Psoas muscle (tissue), 8 donors: Measurements from ENCODE around the gene FIG4. TPM values are rescaled to one million over a fixed set of nuclear protein-coding genes. Genes with fewer than 3 reads are reported as not detected.

Source experiments
- ATAC-seq, 4 donors: fragments of 200-7000 bp; cut with Tn5 transposase; one replicate each; pipeline ENCODE4 v1.9.1; 2020; ENCODE audit warnings: moderate library complexity in 3 of 4, mild to moderate bottlenecking in 2 of 4
- DNase-seq, 2 donors: peaks; one replicate each; pipeline ENCODE4 v3.0.0-alpha.2; 2020
- H3K27ac ChIP-seq: fragments of 200-600 bp; one replicate; pipeline ENCODE4 v1.8.0; 2022
- H3K27me3 ChIP-seq, 3 donors: fragments of 200-600 bp in 1 of 3; one replicate each; pipeline versions ENCODE4 v1.6.1 to v1.8.0; 2013 to 2022; ENCODE audit warnings: low read length in 2 of 3, mild to moderate bottlenecking in 2 of 3, moderate library complexity in 1 of 3; ENCODE audit not compliant: insufficient read depth in 3 of 3
- H3K36me3 ChIP-seq, 2 donors: fragments of 200-600 bp in 1 of 2; one replicate each; pipeline versions ENCODE4 v1.6.1 to v1.8.0; 2013 to 2022; ENCODE audit warnings: low read depth in 1 of 2, mild to moderate bottlenecking in 1 of 2, moderate library complexity in 1 of 2; ENCODE audit not compliant: insufficient read depth in 1 of 2
- H3K4me1 ChIP-seq: fragments of 200-600 bp; one replicate; pipeline ENCODE4 v1.8.0; 2022
- H3K4me3 ChIP-seq: fragments of 200-600 bp; one replicate; pipeline ENCODE4 v1.8.0; 2022; ENCODE audit warnings: mild to moderate bottlenecking
- H3K9me3 ChIP-seq: fragments of 200-600 bp; one replicate; pipeline ENCODE4 v1.8.0; 2022
- WGBS, 3 donors: extraction: QIAGEN DNeasy Blood & Tissue Kit; methylation state at CpG; one replicate each; pipeline versions ENCODE4 v1.1.6 to v1.1.7; 2013; 5-methylcytosine and 5-hydroxymethylcytosine counted together
- intact Hi-C, 2 donors: fragments of 100-400 bp; cut with DNase I; formaldehyde crosslinking; loops; one replicate each; pipeline versions ENCODE4 v1.11.0 to v1.14.2; 2022
- polyA plus RNA-seq, 3 donors: library from polyadenylated mRNA; stranded (reverse); fragments of 200-250 nt; gene quantifications; one replicate each; pipeline ENCODE4 v1.2.3, GENCODE V29; 2013
- total RNA-seq, 4 donors: library from RNA; stranded (reverse); fragmentation: NEBNext Ultra II Directional in 2 of 4; extraction: Animal tissue kit (Norgen Biotek cat#: 25700) in 2 of 4; gene quantifications; one replicate each; pipeline versions ENCODE4 v1.2.1 to v1.2.4, GENCODE V29; 2021 to 2023
- TF ChIP-seq, protein P1 (sequence below): fragments of 200-600 bp; IDR thresholded peaks from one replicate; pipeline ENCODE4 v1.8.0; 2022; ENCODE audit warnings: antibody characterized with exemption
- donor health status: healthy with polysubstance abuse.
- donor health status: DM: no; HTN: no; CAD: no; lungs with moderate emphysema.
- donor health status: Bipolar disorder and iron deficiency.
- donor health status: healthy.
- donor health status: DM: yes; HTN: yes; CAD: no.
- donor health status: DM: no; HTN: no; CAD: no.
- donor health status: DM: no; HTN: no; CAD: no.
- donor health status: DM: yes; HTN: yes; CAD: no.

The FIG4 gene
- total and polyA plus RNA-seq, 7 donors: 5.8 to 12.5 (median 8.6) TPM

DNA sequence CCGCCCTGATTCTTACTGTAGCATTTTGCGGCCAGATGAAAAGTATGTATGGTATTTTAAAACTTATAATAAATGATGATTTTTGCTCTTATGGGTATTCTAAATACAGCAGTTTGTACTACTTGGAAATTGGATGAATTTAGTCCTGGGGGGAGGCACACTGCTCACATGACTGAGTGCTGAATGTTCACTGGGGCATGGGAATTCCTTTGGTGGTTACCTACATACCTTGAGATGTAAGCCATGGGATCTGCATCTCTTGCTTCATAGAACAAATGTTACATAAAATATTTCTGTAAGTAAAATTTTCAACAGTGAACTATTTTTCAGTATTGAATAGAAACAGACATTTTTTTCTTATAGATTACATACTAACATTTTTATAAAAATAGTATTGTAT lies 71.1 kb downstream of the FIG4 start:
- Histone ChIP-seq H3K9me3 (no peaks in the 10 kb centered on the region), H3K27me3 (no peaks in the 10 kb centered on the region), H3K36me3 (peaks cover 0 to 16% of the 10 kb centered on the region in 2 donors), H3K4me3 (no peak overlapping the region), H3K27ac (no peak overlapping the region), H3K4me1 (no peaks in the 10 kb centered on the region)
- WGBS, 3 donors: 98 to 100% (median 98%) methylated on average over 2 of the region's 2 CpGs
- TF ChIP-seq, protein P1, sequence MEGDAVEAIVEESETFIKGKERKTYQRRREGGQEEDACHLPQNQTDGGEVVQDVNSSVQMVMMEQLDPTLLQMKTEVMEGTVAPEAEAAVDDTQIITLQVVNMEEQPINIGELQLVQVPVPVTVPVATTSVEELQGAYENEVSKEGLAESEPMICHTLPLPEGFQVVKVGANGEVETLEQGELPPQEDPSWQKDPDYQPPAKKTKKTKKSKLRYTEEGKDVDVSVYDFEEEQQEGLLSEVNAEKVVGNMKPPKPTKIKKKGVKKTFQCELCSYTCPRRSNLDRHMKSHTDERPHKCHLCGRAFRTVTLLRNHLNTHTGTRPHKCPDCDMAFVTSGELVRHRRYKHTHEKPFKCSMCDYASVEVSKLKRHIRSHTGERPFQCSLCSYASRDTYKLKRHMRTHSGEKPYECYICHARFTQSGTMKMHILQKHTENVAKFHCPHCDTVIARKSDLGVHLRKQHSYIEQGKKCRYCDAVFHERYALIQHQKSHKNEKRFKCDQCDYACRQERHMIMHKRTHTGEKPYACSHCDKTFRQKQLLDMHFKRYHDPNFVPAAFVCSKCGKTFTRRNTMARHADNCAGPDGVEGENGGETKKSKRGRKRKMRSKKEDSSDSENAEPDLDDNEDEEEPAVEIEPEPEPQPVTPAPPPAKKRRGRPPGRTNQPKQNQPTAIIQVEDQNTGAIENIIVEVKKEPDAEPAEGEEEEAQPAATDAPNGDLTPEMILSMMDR: no peak
- intact Hi-C loops: no loop called here
- ATAC-seq (no peak), DNase-seq (no peak)

DNA sequence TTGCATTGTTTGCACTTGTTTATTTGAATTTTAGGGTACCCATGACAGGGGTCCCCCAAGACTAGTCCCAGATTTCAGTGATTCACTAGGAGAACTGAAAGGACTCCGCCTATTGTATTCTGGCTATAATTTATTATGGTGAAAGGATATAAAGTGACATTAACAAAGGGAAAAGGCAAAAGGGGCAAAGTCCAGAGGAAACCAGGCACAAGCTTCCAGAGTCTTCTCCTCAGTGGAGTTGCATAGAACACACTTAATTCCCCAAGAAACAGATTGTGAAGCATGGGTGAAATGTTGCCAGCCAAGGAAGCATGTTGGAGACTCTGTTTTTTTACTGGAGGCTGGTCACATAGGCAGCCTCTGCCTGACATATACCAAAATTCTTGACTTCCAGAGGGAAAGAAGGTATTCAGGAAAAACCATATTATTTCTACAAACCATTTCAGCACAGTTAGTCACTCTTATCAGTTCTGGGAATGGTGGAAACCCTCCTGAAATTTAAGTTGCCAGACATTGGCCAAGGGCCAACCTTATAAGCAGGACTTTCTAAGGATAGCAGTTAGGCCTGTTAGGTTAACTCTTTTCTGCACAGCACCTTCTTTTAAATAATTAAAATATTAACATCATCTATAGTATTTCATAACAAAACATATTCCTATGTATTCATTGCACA lies 71.8 kb downstream of the FIG4 start:
- DNase-seq: no peak
- Histone ChIP-seq H3K4me1 (no peaks in the 10 kb centered on the region), H3K4me3 (no peak overlapping the region), H3K27me3 (no peaks in the 10 kb centered on the region), H3K27ac (no peak overlapping the region), H3K36me3 (peaks cover 0 to 19% of the 10 kb centered on the region in 2 donors), H3K9me3 (no peaks in the 10 kb centered on the region)
- intact Hi-C loops: no loop called here
- 0 to 97% (median 59%) methylated on average over 1 of the region's 1 CpG for WGBS, 3 donors
- no peak for ATAC-seq
- TF ChIP-seq, protein P1: no peak

DNA sequence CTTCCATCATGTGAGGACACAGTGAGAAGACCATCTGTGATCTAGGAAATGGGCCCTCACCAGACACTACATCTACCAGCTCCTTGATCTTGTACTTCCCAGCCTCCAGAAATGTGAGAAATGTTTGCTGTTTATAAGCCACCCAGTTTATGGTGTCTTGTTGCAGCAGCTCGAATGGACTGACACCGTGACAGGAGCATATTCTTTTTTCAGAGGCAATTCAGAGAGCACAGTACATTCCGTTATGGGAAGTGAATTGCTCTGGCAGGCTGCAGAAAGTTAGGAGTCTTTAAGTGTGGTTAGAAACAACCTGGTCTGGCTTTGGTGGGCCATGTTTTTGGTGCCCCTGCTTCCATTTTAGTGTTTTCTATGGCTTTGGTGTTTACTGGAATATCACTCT lies 75.1 kb downstream of the FIG4 start:
- WGBS, 3 donors: 27 to 66% (median 34%) methylated on average over 3 of the region's 3 CpGs
- Histone ChIP-seq H3K36me3 (peaks cover 0 to 24% of the 10 kb centered on the region in 2 donors), H3K9me3 (no peaks in the 10 kb centered on the region), H3K4me1 (no peaks in the 10 kb centered on the region), H3K27ac (no peak overlapping the region), H3K27me3 (no peaks in the 10 kb centered on the region), H3K4me3 (no peak overlapping the region)
- intact Hi-C loops: no loop called here
- DNase-seq: no peak
- TF ChIP-seq, protein P1: no peak
- peak in 2 of 4 donors; percentile 62 to 77 for ATAC-seq

DNA sequence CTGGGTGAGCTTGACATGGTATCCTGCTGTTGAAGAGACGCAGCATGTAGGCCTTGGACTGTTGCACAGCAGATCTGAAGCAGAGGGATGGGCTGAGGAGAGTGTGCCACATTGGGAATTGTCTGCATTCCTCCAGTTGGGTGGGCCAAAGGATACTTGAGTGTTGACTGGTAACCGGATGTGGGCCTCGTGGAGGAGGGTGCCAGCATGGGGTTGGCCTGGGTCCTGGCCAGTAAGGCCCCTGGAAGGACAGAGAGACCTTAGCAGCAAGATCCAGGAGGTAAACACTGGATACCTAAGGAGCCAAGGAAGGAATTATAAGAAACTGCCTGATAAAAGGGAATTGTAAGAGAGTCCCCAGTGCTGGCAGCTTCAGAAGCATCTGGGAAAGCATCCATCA lies 76.9 kb downstream of the FIG4 start:
- DNase-seq: no peak
- H3K36me3 ChIP-seq: peaks cover 0 to 15% of the 10 kb centered on the region in 2 donors
- TF ChIP-seq, protein P1: no peak

DNA sequence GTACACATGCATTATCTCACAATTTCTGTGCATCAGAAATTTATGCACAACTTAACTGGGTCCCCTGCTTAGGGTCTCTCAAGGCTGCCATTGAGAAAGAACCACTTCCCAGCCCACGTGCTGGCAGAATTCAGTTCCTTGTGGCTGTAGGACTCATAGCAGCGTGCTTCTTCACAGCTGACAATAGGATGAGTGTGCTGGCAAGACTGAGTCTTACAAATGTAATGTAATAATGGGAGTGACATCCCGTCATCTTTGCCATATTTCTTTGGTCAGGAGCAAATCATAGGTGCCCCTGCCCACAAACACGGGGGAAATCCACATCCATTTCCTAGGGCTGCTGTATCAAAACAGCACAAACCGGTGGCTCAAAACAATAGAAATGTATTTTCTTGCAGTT lies 77.4 kb downstream of the FIG4 start:
- 77 to 90% (median 89%) methylated on average over 5 of the region's 5 CpGs for WGBS, 3 donors
- intact Hi-C loops: no loop called here
- Histone ChIP-seq H3K9me3 (no peaks in the 10 kb centered on the region), H3K36me3 (peaks cover 0 to 15% of the 10 kb centered on the region in 2 donors), H3K4me1 (peaks cover 8% of the 10 kb centered on the region), H3K4me3 (no peak overlapping the region), H3K27ac (no peak overlapping the region), H3K27me3 (no peaks in the 10 kb centered on the region)
- ATAC-seq: no peak
- no peak for DNase-seq
- TF ChIP-seq, protein P1: no peak

More for the DNA sequence above, 76.9 kb downstream of the FIG4 start:
- intact Hi-C loops: no loop called here
- Histone ChIP-seq H3K4me1 (peaks cover 3% of the 10 kb centered on the region), H3K4me3 (no peak overlapping the region), H3K27me3 (no peaks in the 10 kb centered on the region), H3K9me3 (no peaks in the 10 kb centered on the region), H3K27ac (no peak overlapping the region)
- 46 to 60% (median 51%) methylated on average over 3 of the region's 3 CpGs for WGBS, 3 donors
- ATAC-seq: peak in 1 of 4 donors; percentile 36
